Measurements from ENCODE around the gene NR5A1. TPM values are rescaled to one million over a fixed set of nuclear protein-coding genes. Genes with fewer than 3 reads are reported as not detected.

The NR5A1 gene
- total RNA-seq, 1 donor from 2014 or later, result not detected

DNA sequence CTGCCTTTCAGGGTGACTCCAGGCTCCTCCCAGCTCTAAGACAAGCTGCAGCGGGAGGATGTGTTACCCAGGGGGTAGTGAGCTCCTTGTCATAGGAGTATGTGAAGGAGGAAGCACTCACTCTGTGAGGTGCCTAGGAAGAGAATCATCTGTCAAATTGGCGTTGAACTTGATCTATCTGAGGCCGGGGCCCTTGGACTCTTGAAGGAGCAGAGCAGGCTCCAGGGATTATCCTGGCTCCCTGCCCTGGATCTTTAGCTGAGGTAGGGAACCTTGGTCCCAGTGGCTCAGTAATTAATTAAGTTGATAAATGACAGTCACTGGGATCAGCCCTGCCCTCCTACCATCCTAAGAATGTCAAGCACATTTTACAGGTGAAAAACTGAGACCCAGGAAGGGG is 41.5 kb downstream of the NR5A1 start:
- Mint-ChIP-seq H3K36me3 (ENCODE audit: low read depth) (no peaks in the 10 kb centered on the region), H3K4me3 (no peak overlapping the region), H3K9me3 (no peaks in the 10 kb centered on the region), H3K27ac (no peak overlapping the region), H3K4me1 (no peaks in the 10 kb centered on the region), H3K27me3 (peaks cover 8% of the 10 kb centered on the region)
- no peak for DNase-seq
- intact Hi-C loops (cut with micrococcal nuclease), result no loop called here

DNA sequence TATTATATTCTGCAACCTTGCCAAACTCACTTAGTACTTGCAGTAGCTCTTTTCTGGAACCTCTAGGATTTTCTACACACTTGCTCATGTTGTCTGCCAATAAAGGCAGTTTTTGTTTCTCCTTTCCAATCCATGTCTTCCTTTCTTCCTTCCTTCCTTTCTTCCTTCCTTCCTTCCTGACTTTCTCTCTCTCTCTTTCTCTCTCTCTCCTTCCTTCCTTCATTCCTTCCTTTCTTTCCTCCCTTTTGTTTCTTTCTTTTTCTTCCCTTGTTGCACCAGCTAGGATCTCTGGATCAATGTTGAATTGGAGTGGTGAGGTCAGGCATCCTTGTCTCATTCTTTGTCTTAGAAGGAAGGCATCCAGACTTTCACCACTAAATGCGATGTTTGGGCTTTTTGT is 44.5 kb downstream of the NR5A1 start:
- H3K27me3 Mint-ChIP-seq, result peaks cover 10% of the 10 kb centered on the region
- no peaks in the 10 kb centered on the region for H3K4me1 Mint-ChIP-seq
- no peak for DNase-seq
- no peaks in the 10 kb centered on the region for H3K36me3 Mint-ChIP-seq (ENCODE audit: low read depth)
- intact Hi-C loops (cut with micrococcal nuclease), result no loop called here
- H3K4me3 Mint-ChIP-seq, result no peak overlapping the region
- no peaks in the 10 kb centered on the region for H3K9me3 Mint-ChIP-seq
- no peak overlapping the region for H3K27ac Mint-ChIP-seq

DNA sequence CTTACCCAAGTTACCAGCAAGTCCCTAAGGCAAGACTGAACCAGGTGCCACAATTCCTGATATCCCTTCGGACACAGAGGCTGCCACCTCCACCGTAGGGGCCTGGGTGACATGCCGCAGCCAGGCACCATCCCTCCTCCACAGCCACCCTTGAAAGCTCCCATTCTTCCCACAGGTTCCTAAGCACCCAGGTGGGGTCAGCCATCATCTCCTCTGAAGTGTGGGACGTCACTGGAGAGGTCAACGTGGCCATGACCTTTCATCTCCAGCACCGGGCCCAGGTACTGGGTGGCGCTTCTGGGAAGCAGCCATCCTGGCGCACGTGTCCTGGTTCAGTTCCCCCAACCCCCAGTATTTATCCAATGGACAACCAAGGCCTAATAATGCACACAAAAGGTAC is 48.8 kb downstream of the NR5A1 start:
- Mint-ChIP-seq H3K4me3 (no peak overlapping the region), H3K9me3 (no peaks in the 10 kb centered on the region), H3K36me3 (ENCODE audit: low read depth) (no peaks in the 10 kb centered on the region), H3K4me1 (no peaks in the 10 kb centered on the region), H3K27ac (no peak overlapping the region), H3K27me3 (peaks cover 4% of the 10 kb centered on the region)
- intact Hi-C loops (cut with micrococcal nuclease), result no loop called here
- DNase-seq, result no peak

DNA sequence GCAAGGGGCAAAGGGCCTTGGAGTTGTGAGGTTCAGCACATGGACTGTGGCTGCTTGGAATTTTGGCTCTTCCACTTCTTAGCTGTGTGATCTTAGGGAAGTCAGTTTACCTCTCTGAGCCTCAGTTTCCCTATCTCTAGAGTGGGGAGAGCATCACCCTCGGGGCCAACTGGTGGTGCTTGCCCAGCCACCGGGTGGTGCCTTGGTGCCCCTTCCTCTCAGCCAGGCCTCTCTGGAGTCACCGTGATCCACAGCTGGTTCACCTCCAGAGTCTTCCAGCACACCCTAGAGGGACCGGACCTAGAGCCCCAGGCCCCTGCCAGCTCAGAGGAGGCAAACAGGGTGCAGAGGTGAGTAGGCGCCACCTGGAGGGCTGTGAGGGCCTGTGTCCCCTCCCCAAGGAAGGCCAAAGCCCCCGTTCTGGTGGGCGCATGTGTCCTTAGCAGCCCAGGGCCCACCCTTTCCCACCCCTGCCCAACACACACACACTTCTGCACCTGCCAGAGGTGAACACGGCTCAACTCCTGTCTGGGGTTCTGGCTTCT is 49.2 kb downstream of the NR5A1 start:
- H3K4me1 Mint-ChIP-seq, result no peaks in the 10 kb centered on the region
- H3K27me3 Mint-ChIP-seq, result peaks cover 4% of the 10 kb centered on the region
- no peak for DNase-seq
- no peaks in the 10 kb centered on the region for H3K9me3 Mint-ChIP-seq
- intact Hi-C loops (cut with micrococcal nuclease), result no loop called here
- no peak overlapping the region for H3K4me3 Mint-ChIP-seq
- H3K36me3 Mint-ChIP-seq (ENCODE audit: low read depth), result no peaks in the 10 kb centered on the region
- no peak overlapping the region for H3K27ac Mint-ChIP-seq

DNA sequence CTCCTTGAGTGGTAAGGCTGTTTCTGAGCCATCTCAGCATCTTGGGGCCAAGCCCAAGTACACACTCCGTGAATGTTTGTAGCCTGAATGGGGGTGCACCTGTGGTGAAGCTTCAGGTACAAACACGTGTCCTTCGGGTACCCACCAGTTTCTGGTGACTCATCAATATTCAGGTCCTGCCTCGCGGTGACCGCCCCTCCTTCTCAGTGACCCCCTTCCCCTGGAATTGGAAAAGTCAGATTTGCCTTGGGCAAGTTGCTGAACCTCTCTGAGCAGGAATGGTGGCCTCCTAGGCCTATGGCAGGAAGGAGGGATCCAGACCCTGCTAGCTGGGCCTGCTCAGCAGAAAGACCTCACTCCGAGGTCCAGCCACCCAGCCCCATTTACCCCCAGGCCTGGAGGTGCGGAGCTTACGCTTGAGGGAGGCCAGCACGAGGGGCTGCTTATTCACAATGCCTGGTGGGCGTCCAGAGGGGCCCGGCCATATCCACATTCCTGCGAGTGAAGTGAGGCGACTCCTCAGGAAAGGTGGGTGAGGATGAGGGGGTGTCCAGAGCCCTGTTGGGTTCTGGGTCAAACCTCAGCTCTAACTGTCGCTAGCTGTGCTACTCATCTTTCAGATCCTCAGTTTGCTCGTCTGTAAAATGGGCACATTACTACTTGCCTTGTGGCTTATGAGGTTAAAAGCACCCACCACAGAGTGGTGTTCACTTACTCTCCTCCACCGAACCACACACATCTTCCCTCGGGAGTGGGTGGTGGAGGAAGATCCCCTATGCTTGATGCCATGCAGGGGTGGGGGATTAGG is 49.9 kb downstream of the NR5A1 start:
- Mint-ChIP-seq H3K27ac (no peak overlapping the region), H3K9me3 (no peaks in the 10 kb centered on the region), H3K27me3 (peaks cover 6% of the 10 kb centered on the region), H3K4me3 (no peak overlapping the region), H3K4me1 (no peaks in the 10 kb centered on the region), H3K36me3 (ENCODE audit: low read depth) (no peaks in the 10 kb centered on the region)
- no peak for DNase-seq
- intact Hi-C loops (cut with micrococcal nuclease), result no loop called here

DNA sequence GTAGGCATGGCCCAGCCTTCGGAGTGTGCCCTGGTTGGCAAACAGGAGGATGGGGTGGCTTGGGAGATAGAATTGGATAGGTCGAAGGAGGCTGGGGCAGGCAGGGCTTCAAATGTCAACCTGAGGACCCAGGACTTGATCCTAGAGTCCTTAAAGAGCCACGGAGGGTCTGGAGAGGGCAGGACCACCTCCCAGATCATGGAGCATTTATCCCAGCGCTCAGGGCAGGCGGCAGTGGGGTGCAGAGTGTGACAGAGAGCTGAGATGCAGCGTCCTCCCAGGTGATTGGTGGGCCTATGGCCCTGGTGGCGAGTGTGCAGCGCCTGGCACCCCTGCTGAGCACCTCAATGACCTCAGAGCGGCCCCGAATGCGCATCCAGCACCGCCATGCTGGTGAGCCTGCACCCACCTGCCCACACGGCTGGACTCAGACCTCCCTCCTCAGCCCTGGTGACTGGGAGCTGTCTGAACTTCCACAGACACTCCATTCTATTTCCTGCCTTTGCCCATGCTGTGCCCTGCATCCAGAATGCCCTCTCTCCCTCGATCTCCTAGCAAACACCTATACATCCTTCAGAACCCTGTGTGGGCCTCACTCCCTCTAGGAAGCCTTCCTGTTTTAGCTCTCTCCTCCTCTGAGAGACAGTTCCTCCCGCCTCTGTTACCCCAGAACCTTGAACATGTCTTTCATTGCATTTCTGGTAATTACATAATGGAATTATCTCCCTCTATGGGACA is 50.7 kb downstream of the NR5A1 start:
- H3K4me3 Mint-ChIP-seq, result no peak overlapping the region
- no peak overlapping the region for H3K27ac Mint-ChIP-seq
- H3K9me3 Mint-ChIP-seq, result no peaks in the 10 kb centered on the region
- no peaks in the 10 kb centered on the region for H3K4me1 Mint-ChIP-seq
- intact Hi-C loops (cut with micrococcal nuclease), result no loop called here
- peaks cover 11% of the 10 kb centered on the region for H3K27me3 Mint-ChIP-seq
- no peaks in the 10 kb centered on the region for H3K36me3 Mint-ChIP-seq (ENCODE audit: low read depth)
- DNase-seq, result no peak

DNA sequence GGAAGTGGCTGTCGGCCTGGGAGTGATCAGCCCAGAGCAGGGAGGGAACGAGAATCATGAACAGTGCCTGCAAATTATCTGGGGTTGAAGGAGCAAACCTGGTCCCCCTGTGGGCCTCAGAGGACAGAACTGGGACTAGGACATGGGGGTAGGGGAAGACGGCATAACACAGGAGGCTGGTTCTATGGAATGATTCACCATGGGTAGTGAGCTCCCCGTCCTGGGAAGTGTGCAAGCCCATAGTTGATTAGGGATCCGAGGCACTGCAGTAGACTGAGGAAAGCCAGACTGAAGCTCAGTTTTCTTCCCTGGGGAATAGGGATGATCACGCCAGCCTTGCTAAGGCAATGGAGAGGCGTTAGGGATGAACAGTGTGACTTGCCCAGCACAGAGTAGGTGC is 51.4 kb downstream of the NR5A1 start:
- H3K27me3 Mint-ChIP-seq, result peaks cover 17% of the 10 kb centered on the region
- DNase-seq, result no peak
- H3K4me3 Mint-ChIP-seq, result no peak overlapping the region
- intact Hi-C loops (cut with micrococcal nuclease), result no loop called here
- no peaks in the 10 kb centered on the region for H3K9me3 Mint-ChIP-seq
- H3K36me3 Mint-ChIP-seq (ENCODE audit: low read depth), result no peaks in the 10 kb centered on the region
- H3K4me1 Mint-ChIP-seq, result no peaks in the 10 kb centered on the region
- no peak overlapping the region for H3K27ac Mint-ChIP-seq

DNA sequence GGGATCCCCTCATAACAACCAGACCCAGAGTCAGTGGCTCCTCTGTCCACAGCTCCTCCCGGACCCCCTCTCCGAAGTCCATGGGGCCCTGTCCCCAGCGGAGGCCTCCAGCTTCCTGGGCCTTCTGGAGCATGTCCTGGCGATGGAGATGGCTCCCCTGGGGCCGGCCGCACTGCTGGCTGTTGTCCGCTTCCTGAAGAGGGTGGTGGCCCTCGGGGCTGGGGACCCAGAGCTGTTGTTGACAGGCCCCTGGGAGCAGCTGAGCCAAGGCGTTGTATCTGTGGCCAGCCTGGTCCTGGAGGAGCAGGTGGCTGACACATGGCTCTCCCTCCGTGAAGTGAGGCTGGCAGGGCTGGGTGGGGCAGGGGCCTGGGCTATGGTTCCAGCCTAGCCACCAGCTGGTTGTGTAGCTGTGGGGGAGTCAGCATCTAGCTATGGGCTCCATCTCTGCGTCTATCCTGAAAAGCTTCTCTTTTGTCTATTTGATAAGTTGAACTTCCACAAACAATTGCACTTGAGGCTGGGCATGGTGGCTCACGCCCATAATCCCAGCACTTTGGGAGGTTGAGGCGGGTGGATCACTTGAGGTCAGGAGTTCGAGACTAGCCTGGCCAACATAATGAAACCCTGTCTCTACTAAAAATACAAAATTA is 52.3 kb downstream of the NR5A1 start:
- Mint-ChIP-seq H3K4me3 (no peak overlapping the region), H3K9me3 (no peaks in the 10 kb centered on the region), H3K4me1 (no peaks in the 10 kb centered on the region), H3K27me3 (peaks cover 17% of the 10 kb centered on the region), H3K36me3 (ENCODE audit: low read depth) (no peaks in the 10 kb centered on the region), H3K27ac (no peak overlapping the region)
- intact Hi-C loops (cut with micrococcal nuclease), result no loop called here
- DNase-seq, result no peak

DNA sequence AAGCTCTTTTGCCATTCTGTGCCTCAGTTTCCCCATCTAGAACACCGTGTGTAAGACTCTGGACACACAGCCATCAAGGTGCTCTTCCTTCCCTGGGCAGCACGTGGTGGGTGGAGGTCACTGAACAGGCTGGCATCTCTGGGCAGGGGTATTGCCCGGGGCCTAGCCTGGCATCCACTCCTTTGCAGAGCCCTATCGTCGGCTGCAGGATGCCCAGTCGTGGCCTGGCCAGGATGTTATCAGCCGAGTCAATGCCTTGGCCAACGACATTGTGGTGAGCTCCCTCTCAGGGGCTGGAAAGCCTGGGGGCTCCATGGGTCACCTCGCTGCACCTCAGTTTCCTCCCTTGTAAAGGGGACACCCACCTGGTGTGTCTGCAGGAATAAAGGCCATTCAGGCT is 52.9 kb downstream of the NR5A1 start:
- Mint-ChIP-seq H3K4me1 (no peaks in the 10 kb centered on the region), H3K9me3 (no peaks in the 10 kb centered on the region), H3K27ac (no peak overlapping the region), H3K36me3 (ENCODE audit: low read depth) (no peaks in the 10 kb centered on the region), H3K4me3 (no peak overlapping the region), H3K27me3 (peaks cover 21% of the 10 kb centered on the region)
- intact Hi-C loops (cut with micrococcal nuclease), result no loop called here
- DNase-seq, result no peak

DNA sequence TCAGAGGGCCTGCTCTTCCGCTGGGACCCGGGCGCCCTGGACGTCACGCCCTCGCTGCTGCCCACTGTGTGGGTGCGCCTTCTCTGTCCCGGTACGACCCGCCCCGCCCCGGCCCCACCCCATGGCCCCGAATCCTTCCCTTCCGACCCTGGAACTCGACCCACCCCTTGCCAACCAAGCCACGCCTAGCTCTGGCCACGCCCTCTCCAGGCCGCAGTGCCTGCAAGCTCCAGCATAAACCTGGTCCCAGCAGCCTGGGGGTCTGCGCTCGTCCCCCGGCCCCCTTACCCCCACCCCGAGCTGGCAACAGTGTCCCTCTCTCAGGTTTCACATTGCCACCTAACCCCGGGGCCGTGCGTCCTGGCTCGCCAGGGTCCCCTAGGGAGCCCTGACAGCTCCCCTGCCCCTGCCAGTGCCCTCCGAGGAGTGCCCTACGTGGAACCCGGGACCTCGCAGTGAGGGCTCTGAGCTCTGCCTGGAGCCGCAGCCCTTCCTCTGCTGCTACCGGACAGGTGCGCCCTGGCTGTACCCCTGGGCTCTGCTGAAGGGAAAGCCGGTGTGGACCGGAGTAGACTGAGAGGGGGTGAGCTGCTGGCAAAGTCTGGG is 53.5 kb downstream of the NR5A1 start:
- Mint-ChIP-seq H3K27me3 (peaks cover 24% of the 10 kb centered on the region), H3K9me3 (no peaks in the 10 kb centered on the region), H3K4me3 (no peak overlapping the region), H3K27ac (no peak overlapping the region), H3K36me3 (ENCODE audit: low read depth) (no peaks in the 10 kb centered on the region), H3K4me1 (no peaks in the 10 kb centered on the region)
- intact Hi-C loops (cut with micrococcal nuclease), result no loop called here
- no peak for DNase-seq

DNA sequence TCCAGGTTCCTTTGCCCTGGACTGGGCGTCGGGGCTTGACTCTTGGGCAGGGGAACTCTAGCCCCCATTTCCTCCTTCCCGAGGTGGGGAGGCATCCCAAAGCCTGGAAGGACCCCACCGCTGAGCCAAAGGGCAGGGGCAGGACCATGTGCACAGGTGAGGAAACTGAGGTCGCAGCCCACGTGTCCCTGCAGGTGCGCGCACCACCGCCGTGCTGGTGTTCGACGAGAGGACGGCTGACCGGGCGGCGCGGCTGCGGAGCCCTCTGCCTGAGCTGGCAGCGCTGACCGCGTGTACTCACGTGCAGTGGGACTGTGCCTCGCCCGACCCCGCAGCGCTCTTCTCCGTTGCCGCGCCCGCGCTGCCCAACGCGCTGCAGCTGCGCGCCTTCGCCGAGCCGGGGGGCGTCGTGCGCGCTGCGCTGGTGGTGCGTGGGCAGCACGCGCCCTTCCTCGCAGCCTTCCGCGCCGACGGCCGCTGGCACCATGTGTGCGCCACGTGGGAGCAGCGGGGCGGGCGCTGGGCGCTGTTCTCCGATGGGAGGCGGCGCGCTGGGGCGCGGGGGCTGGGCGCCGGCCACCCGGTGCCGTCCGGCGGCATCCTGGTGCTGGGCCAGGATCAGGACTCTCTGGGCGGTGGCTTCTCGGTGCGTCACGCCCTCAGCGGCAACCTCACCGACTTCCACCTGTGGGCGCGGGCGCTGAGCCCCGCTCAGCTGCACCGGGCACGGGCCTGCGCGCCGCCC is 54.2 kb downstream of the NR5A1 start:
- no peaks in the 10 kb centered on the region for H3K36me3 Mint-ChIP-seq (ENCODE audit: low read depth)
- no peak for DNase-seq
- no peak overlapping the region for H3K27ac Mint-ChIP-seq
- no peaks in the 10 kb centered on the region for H3K9me3 Mint-ChIP-seq
- H3K4me1 Mint-ChIP-seq, result no peaks in the 10 kb centered on the region
- H3K4me3 Mint-ChIP-seq, result no peak overlapping the region
- intact Hi-C loops (cut with micrococcal nuclease), result no loop called here
- H3K27me3 Mint-ChIP-seq, result peaks cover 27% of the 10 kb centered on the region

DNA sequence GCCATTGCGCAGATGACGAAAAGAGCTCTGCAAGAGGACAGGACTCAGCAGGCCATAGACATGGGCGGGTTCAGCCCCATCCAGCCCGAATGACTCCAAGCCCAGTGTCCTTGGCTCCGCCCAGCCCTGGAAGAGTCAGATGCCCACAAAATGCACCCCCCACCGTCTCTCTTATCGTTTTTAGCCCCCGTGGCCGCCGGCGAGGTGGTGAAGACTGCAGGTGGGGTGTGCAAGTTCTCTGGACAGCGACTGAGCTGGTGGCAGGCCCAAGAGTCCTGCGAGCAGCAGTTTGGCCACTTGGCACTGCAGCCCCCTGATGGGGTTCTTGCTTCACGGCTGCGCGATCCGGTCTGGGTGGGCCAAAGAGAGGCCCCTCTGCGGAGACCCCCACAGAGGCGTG is 54.9 kb downstream of the NR5A1 start:
- Mint-ChIP-seq H3K27ac (no peak overlapping the region), H3K4me1 (no peaks in the 10 kb centered on the region), H3K4me3 (no peak overlapping the region), H3K9me3 (no peaks in the 10 kb centered on the region), H3K36me3 (ENCODE audit: low read depth) (no peaks in the 10 kb centered on the region), H3K27me3 (peaks cover 27% of the 10 kb centered on the region)
- DNase-seq, result no peak
- intact Hi-C loops (cut with micrococcal nuclease), result no loop called here

DNA sequence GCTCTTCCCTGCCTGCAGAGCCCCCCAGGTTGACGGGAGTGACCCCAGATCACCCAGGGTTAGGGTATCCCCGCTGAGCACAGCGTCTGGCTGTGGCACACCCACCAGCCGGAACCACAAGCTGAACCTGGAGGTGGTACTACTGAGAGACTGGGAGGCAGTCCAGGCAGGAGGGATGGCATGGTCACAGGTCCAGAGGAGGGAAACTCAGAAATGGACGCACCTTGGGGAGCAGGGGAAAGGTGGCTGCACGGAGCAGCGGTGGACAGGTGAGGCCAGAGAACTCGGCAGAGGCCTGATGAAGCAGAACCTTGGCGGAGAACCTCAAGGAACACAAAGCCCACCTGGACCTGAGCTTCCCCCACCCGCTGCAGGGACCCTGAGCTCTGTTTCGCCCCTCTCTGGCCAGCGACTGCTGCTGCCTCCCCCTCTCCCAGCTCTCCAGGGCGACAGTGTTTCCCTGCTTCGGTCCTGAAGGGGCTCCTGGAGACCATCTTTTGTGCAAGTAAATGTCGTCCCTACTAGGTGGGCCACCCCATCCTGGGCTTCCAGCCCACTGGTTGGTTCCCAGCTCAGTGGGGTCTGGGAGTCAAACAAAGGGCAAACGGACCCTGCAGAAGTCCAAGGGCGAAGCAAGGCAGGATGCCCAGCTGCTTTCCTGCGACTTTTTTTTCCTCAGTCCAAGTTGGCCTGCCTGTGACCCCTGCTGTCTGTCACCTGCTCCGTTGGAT is 56.1 kb downstream of the NR5A1 start:
- Mint-ChIP-seq H3K4me3 (no peak overlapping the region), H3K4me1 (no peaks in the 10 kb centered on the region), H3K36me3 (ENCODE audit: low read depth) (no peaks in the 10 kb centered on the region), H3K27ac (no peak overlapping the region), H3K27me3 (peaks cover 27% of the 10 kb centered on the region), H3K9me3 (no peaks in the 10 kb centered on the region)
- no peak for DNase-seq
- intact Hi-C loops (cut with micrococcal nuclease), result no loop called here
